Stimulated activated CD4-positive, alpha-beta T cell treated with anti-CD3 and anti-CD28 coated beads, TNF-alpha, amount 100 ng/mL, for 4 hours (primary cell): ENCODE results near the gene PRKCA.
A peak's percentile ranks its signal among the peaks of the same experiment; 100 is the strongest.

Experiments
- DNase-seq, 3 experiments: peaks; one replicate each; pipeline ENCODE4 v3.0.0-alpha.2; 2020; ENCODE audit warnings: low read depth in 3 of 3

The PRKCA gene

GRCh38 chr17:66414561-66415175, 112.3 kb downstream of the PRKCA start:
- no peak for DNase-seq

GRCh38 chr17:66415366-66416206, 113.2 kb downstream of the PRKCA start:
- no peak for DNase-seq

- DNase-seq, result no peak
Observed at GRCh38 chr17:66416207-66416940, 114.0 kb downstream of the PRKCA start.

GRCh38 chr17:66417300-66417719, 114.9 kb downstream of the PRKCA start:
- no peak for DNase-seq

GRCh38 chr17:66420961-66421371, 118.6 kb downstream of the PRKCA start:
- DNase-seq, result no peak

GRCh38 chr17:66422186-66422585, 119.8 kb downstream of the PRKCA start:
- no peak for DNase-seq

GRCh38 chr17:66423056-66423955, 120.9 kb downstream of the PRKCA start:
- no peak for DNase-seq

- no peak for DNase-seq
Observed at GRCh38 chr17:66425756-66426396, 123.5 kb downstream of the PRKCA start.

GRCh38 chr17:66426397-66427033, 124.1 kb downstream of the PRKCA start:
- DNase-seq, result peak in 1 of 3 experiments; percentile 27

- DNase-seq, result no peak
Observed at GRCh38 chr17:66427134-66427533, 124.7 kb downstream of the PRKCA start.

- DNase-seq, result no peak
Observed at GRCh38 chr17:66429680-66430079, 127.3 kb downstream of the PRKCA start.

GRCh38 chr17:66430846-66431795, 128.7 kb downstream of the PRKCA start:
- no peak for DNase-seq

GRCh38 chr17:66431910-66432309, 129.5 kb downstream of the PRKCA start:
- DNase-seq, result no peak

GRCh38 chr17:66432411-66432957, 130.1 kb downstream of the PRKCA start:
- no peak for DNase-seq

- no peak for DNase-seq
Observed at GRCh38 chr17:66432996-66433551, 130.7 kb downstream of the PRKCA start.

- DNase-seq, result no peak
Observed at GRCh38 chr17:66435182-66435581, 132.8 kb downstream of the PRKCA start.

GRCh38 chr17:66436631-66437030, 134.2 kb downstream of the PRKCA start:
- DNase-seq, result no peak

GRCh38 chr17:66437476-66438026, 135.1 kb downstream of the PRKCA start:
- DNase-seq, result no peak
